NCI-H748 (cell line): ENCODE measurements around the gene PPP1R1A.

Experiments used
- DNase-seq: peaks from one replicate; lab custom pipeline; 2025; ENCODE audit not compliant: unreplicated experiment; lab: John Stamatoyannopoulos, UW

Gene PPP1R1A

GRCh38 chr12:54538136-54538700 lies 50.2 kb downstream of the PPP1R1A start:
- DNase-seq = no peak

- DNase-seq = no peak
Observed at GRCh38 chr12:54535474-54535873, 53.0 kb downstream of the PPP1R1A start.

- no peak for DNase-seq
Observed at GRCh38 chr12:54529581-54529980, 58.9 kb downstream of the PPP1R1A start.
